Esophagus muscularis mucosa (tissue), 4 donors: Measurements from ENCODE around the gene RETREG2.
A peak's percentile ranks its signal among the peaks of the same experiment; 100 is the strongest.

Source experiments
- CTCF ChIP-seq, 3 experiments: fragments of 200-600 bp in 2 of 3; fragments of 450-650 bp in 1 of 3; sonication (generic) in 2 of 3; IDR thresholded peaks; one replicate each; pipeline ENCODE4 v1.5.1; 2017 to 2019; ENCODE audit warnings: antibody characterized with exemption in 3 of 3, mild to moderate bottlenecking in 2 of 3, moderate library complexity in 1 of 3
- EP300 ChIP-seq: sonication (generic); formaldehyde crosslinking; IDR thresholded peaks from one replicate; pipeline ENCODE4 v1.6.1; 2017; ENCODE audit warnings: antibody characterized with exemption
- POLR2A ChIP-seq: fragments of 450-650 bp; IDR thresholded peaks from one replicate; pipeline ENCODE4 v1.6.1; 2017; ENCODE audit warnings: antibody characterized with exemption, moderate library complexity, mild to moderate bottlenecking, low read depth

DNA sequence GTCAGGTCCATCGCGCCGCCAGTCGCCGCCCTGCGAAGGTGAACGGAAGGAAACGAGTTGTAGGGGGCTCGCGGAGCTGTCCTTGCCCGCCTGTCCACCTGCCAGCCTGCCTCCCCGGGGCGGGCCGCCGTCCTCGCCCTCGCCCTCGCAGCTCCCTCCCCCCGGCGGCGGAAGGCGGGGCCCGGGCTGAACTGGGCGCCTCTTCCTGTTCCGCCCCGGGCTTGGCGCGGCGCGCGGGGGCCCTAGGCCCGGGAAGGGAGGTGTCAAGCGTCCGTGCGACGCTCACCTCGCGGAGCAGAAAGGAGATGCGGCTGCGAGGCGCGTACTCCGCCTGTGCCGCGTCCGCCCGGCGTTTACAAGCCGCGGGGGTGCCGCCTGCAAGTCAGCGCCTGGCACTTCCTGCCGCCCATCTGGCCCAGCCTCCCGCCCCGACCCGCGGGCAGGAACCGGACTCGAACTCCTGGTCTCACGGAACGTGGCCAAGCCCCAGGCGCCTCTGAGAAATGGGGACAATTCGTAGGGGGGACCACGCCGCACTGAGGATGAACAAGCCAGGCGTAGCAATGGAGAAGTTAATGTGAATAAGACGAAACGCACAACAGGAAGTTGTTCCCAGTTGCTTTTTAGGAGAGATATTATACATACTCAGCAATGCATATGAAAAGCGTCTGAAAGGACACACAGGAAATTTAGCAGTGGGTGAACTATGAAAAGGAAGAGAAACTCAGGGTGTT is 1.1 kb upstream of the RETREG2 start, which contains the start of gene CNPPD1:
- TF ChIP-seq POLR2A (peak; percentile 93), CTCF (IDR thresholded peaks at IDR 0.05) (no peak), EP300 (no peak)
